Dermis blood vessel endothelial cell (primary cell): ENCODE results near the gene MYL6. TPM values are rescaled to one million over a fixed set of nuclear protein-coding genes. Genes with fewer than 3 reads are reported as not detected.

Experiments used
- DNase-seq: peaks from one replicate; pipeline ENCODE4 v3.0.0; 2010
- total RNA-seq: library from RNA; depleted of rRNA; stranded (reverse); fragments of >200 nt; gene quantifications from 2 replicates; pipeline ENCODE4 v1.2.3, GENCODE V29; 2014

Gene MYL6
- total RNA-seq, 1 donor from 2014 or later: 2,863 TPM

DNA sequence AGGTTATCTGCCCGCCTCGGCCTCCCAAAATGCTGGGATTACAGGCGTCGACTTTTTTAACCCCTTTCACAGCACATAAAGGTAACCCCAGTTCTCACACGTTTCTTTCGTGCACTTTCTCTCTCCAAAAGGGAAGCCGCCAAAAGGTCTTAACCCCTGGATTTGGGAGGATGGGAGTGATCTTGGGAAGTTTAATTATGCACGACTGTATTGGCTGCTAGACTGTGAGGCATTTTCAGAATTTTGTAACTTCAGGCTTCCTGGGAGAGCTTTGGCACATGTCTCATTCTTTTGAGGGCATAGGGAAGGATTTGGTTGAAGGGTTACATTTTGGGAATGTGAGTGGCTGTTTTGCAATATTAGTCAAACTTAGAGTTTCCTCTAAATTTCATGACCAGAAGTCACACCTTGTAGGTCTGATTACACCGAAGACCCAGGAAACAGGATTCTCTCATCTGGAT lies 32.6 kb downstream of the MYL6 start:
- no peak for DNase-seq

DNA sequence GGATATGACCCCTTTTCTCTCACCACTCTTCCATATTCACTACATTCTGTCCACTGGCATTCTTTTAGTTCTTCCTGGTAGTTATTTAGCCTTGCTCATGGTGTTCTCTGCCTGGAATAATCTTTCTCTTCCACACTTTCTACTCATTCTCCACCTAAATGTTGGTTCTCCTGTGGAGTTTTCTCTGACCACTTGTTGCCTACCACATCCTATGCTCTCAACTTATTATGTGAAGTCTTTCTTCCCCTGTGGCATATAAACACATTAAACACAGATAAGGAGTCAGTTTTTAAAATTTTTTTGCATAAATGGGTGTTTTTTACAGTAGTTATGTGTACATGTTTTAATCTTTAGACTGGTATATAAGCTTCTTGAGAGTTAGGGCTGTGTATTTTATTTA lies 34.4 kb downstream of the MYL6 start:
- no peak for DNase-seq

DNA sequence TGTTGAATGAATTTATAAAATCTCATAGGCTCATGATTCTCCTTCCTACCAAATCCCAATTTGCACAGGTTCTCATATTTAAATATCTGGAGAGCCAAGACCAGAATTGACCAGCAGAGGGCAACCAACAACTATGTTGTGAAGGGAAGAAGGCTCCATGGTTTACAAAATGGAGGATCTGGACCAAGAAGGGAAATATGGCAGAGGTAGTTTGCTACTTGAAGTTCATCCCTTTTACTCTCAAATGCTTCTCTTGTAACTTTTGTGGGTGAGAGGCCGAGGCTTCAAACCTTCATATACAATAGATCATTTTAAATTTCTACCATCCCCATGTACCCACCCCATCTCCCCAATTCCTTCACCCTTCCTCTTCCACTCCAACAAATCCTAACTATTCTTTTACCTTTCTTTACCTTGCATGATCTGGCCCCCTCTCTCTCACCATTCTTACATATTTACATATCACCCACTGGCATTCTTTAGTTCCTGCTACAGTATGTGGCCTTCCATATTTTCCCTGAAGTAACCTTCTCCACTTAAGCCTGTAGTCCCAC lies 34.9 kb downstream of the MYL6 start:
- peak; percentile 94 for DNase-seq

DNA sequence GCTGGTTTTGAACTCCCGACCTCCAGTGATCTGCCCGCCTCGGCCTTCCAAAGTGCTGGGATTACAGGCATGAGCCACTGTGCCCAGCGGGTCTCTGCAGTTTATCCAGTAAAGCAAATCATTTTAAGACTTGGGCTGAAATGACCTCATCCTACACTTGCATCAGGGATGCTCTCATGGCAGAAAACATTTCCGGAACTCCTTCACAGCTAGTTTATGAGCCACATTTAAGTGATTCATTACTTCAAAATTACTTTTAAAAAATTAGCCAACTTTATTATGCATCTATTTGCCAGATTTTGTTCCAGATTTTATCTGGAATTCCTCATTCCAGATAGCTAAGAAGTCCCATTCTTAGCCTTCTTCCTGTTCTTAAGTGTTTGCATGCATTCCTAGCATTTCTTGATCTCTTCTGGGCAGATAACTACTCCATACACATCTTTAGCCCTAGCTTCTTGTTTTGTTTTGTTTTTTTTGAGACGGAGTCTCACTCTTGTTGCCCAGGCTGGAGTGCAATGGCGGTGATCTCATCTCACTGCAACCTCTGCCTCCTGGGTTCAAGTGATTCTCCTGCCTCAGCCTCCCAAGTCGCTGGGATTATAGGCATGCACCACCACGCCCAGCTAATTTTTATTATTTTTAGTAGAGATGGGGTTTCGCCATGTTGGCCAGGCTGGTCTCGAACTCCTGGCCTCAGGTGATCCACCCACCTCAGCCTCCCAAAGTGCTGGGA lies 38.8 kb downstream of the MYL6 start:
- peak; percentile 94 for DNase-seq

DNA sequence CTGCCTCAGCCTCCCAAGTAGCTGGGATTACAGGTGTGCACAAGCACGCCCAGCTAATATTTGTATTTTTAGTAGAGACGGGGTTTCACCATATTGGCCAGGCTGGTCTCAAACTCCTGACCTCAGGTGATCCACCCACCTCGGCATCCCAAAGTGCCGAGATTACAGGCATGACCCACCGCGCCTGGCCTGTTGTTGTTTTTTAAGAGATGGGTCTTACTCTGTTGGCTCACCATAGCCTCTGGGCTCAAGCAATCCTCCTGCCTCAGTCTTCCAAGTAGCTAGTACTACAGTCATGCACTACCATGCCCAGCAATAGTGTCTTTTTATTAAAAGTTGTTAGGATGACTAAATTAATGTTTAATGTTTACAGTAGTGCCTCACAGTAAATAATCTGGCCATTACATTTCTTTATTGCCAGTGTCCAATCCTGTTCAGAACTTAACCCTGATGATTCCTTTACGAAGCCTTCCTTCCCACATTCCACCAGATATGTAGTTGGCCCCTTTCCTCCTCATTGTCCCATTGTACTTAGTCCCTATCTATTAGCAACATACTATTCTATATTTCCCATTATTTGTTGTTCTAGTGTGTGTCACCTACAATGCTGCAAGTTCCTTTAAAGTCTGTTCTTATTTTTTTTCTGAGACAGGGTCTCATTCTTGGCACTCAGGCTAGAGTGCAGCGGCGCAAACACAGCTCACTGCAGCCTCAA lies 39.9 kb downstream of the MYL6 start:
- peak; percentile 86 for DNase-seq

DNA sequence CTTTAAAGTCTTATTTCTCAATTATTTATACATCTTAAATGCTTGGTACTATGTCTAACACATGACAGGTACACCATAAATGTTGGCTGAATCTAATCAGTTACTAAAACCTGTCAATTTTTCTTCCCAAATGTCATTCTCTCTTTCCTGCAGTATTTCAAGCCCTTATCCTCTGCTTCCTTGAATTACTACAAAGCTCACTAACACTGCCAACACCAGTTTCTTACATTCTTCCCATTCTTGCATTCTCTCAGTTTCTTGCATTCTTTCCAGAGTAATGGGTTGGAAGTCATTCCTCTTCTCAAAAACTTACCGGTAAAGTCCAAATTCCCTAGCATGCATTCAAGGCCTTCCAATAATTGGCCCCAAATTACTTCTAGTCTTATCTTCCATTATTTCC lies 40.7 kb downstream of the MYL6 start:
- peak; percentile 21 for DNase-seq

DNA sequence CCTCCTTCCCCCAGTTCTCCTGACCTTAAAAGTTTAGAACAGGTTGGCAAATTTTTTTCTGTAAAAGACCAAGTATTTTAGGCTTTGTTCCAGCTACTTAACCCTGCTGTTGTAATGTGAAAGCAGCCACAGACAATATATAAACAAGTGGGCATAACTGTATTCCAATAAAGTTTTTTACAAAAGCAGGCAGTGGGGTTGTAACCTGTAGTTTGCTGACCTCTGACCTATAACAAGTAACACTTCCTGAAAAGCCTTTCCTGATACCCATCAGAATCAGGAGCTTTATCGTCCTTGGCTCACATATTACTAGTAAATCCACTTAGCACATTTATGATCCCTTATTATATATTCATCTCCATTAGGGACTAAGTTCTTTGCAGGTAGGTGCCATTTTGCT lies 44.2 kb downstream of the MYL6 start:
- DNase-seq: peak; percentile 20

DNA sequence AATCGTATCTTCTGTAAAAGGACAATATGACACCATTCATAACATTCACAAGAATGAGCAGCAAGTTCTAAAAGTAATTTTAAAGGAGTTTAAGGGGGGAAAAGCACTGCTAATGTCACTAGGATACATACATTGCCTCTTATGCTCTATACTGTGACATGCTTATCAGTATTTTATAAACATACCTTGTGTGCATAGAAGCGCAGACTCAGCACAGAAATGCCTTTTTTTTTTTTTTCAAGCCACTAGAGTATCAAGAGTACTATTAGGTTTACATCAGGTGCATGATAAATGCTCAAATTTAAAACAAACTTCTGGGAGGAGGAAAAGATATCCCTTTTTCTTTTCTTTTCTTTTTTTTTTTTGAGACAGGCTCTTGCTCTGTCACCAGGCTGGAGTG lies 44.7 kb downstream of the MYL6 start:
- no peak for DNase-seq

DNA sequence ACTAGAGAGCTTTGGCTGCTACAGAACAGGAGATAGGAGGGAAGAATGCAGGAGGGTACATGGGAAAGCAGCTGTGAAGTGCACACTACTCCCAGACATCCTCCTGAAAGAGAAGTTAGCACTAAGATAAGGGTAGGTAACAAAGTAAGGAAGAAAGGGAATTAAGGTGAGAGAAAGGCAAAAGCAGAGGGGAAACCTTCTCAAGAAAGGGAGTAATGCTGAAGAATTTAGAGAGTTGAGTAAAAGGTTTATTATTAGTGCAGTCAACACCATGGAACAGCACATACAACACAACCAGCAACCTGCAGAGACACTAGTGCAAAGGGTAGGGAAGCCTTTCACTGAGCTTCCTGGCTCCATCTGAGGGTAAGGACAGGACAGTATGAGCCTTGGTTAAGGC lies 46.1 kb downstream of the MYL6 start:
- DNase-seq: no peak

DNA sequence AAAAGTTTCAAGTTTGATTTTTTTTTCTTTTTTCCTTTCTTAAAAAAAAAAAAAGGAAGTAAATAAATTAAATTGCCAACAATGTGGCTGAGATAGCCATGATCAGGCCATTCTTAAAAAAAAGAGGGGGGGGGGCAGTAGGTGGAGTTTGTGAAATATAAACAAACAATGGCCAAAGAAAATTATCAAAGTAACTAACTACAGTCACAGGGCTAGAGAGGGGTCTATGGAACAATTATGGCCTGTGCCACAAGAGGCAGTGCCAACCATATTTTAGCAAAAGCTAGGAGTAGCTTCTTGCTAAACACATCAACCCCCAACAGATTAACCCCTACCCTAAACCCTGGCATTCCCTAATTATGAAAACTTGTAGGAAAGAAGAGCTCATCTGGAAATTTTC lies 47.3 kb downstream of the MYL6 start:
- DNase-seq: peak; percentile 39

DNA sequence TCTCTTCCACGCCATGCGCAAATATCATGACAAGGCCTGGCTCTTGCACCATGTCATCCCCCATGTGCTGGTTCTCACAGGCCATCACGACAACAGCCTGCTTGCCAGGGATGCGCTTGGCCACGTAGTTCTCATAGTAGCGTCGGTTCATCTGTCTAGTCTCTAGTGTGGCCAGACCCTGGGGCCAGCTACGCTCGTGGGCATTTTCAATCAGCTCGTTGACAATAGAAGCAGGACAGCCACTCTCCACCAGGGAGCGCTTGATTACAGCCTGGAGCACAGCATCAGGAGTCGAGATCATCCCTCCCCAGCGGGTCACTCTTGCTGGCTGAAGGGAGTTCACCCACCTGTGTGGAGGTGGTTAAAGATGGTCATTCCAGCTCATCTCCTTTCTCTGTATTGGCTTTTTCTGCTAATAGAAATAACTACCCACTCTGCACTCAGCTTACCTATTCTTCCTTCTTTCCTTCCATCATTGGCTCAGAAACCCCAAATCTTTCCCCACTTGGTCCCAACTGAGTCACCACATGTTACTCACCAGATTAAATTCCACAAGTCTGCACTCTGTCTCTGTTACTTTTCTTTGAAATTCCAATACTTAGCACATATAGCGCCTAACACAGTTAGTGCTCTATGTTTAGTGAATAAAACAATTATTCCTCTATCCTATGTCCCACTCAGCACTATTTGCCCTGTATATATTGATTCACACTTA lies 48.5 kb downstream of the MYL6 start:
- DNase-seq: peak; percentile 79

DNA sequence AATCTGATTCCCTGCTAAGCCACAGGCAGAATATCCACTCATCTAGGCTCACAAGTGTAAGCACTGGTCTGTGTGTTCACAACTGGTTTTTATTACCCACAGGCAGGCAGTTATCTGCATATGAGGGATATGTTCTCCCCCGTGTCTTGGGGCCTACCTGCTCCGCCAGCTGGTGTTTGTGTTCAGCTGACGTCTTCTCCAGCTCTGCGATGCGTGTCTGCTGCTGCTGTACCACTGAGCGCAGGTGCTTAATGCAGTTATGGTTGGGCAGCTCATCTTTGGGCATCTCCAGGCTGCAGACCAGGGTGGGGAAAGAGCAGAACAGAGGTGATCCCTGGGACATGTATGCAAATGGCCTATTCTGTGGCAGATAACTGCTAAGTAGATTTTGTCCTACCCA lies 49.8 kb downstream of the MYL6 start:
- no peak for DNase-seq

Other genes starting within 250 kb of the MYL6 start
- gene PYM1, start 230.5 kb upstream of the MYL6 start, total RNA-seq: 33.1 and 34.9 TPM in 2 replicates
- 23.7 and 41.5 TPM in 2 replicates for gene DGKA, start 227.2 kb upstream of the MYL6 start, total RNA-seq
- 0.37 and 1.5 TPM in 2 replicates for gene PMEL, start 192.3 kb upstream of the MYL6 start, total RNA-seq
- 20.8 and 35.0 TPM in 2 replicates for gene CDK2, start 191.5 kb upstream of the MYL6 start, total RNA-seq
- 44.8 and 67.1 TPM in 2 replicates for gene RAB5B, start 184.3 kb upstream of the MYL6 start, total RNA-seq
- 12.4 and 18.9 TPM in 2 replicates for gene SUOX, start 161.1 kb upstream of the MYL6 start, total RNA-seq
- gene IKZF4, start 137.3 kb upstream of the MYL6 start, total RNA-seq: 0.70 and 1.4 TPM in 2 replicates
- gene RPS26, start 116.4 kb upstream of the MYL6 start, total RNA-seq: 199 and 372 TPM in 2 replicates
- gene ERBB3, start 78.2 kb upstream of the MYL6 start, total RNA-seq: 0.34 and 0.88 TPM in 2 replicates
- gene PA2G4, start 53.8 kb upstream of the MYL6 start, total RNA-seq: 106 and 276 TPM in 2 replicates
- gene RPL41, start 41.7 kb upstream of the MYL6 start, total RNA-seq: 2,567 and 3,056 TPM in 2 replicates
- gene ZC3H10, start 40.1 kb upstream of the MYL6 start, total RNA-seq: 4.7 and 5.6 TPM in 2 replicates
- gene ESYT1, start 30.1 kb upstream of the MYL6 start, total RNA-seq: 400 and 456 TPM in 2 replicates
- 80.8 and 96.8 TPM in 2 replicates for gene MYL6B, start 5.8 kb upstream of the MYL6 start, total RNA-seq
- 47.5 and 51.2 TPM in 2 replicates for gene SMARCC2, start 31.1 kb downstream of the MYL6 start, total RNA-seq
- gene RNF41, start 63.6 kb downstream of the MYL6 start, total RNA-seq: 102 and 119 TPM in 2 replicates
- gene NABP2, start 66.0 kb downstream of the MYL6 start, total RNA-seq: 24.8 and 32.9 TPM in 2 replicates
- not detected in 2 replicates for gene SLC39A5, start 71.7 kb downstream of the MYL6 start, total RNA-seq
- gene ANKRD52, start 100.0 kb downstream of the MYL6 start, total RNA-seq: 23.0 and 31.5 TPM in 2 replicates
- gene COQ10A, start 108.6 kb downstream of the MYL6 start, total RNA-seq: 8.4 and 10.0 TPM in 2 replicates
- gene CS, start 142.0 kb downstream of the MYL6 start, total RNA-seq: 67.0 and 267 TPM in 2 replicates
- 80.0 and 94.8 TPM in 2 replicates for gene CNPY2, start 157.6 kb downstream of the MYL6 start, total RNA-seq
- 16.8 and 24.2 TPM in 2 replicates for gene PAN2, start 175.6 kb downstream of the MYL6 start, total RNA-seq
- 0.23 and 0.34 TPM in 2 replicates for gene IL23A, start 180.5 kb downstream of the MYL6 start, total RNA-seq
- gene STAT2, start 201.7 kb downstream of the MYL6 start, total RNA-seq: 72.7 and 95.0 TPM in 2 replicates
- not detected in 2 replicates for gene APOF, start 204.5 kb downstream of the MYL6 start, total RNA-seq